DOHH2 (cell line): ENCODE measurements around the gene MYLK.

ENCODE experiments used
- CTCF ChIP-seq: fragments of 200-600 bp; sonication (generic); IDR thresholded peaks from one replicate; pipeline ENCODE4 v1.5.1; 2014; ENCODE audit warnings: antibody characterized with exemption, mild to moderate bottlenecking, low read depth, low read length; ENCODE audit not compliant: poor library complexity, severe bottlenecking
- EZH2phosphoT487 ChIP-seq: fragments of 200-600 bp; sonication (generic); IDR thresholded peaks from 2 replicates; pipeline ENCODE4 v1.6.1; 2017; ENCODE audit warnings: borderline replicate concordance, mild to moderate bottlenecking, antibody characterized with exemption, low read length, moderate library complexity, mixed read lengths

- TF ChIP-seq CTCF = no peak
- no peak for TF ChIP-seq EZH2phosphoT487
Observed at GRCh38 chr3:123720638-123721037, 163.5 kb downstream of the MYLK start.
